ENCODE measurements around the gene NXPH4. TPM values are rescaled to one million over a fixed set of nuclear protein-coding genes. Genes with fewer than 3 reads are reported as not detected.

The NXPH4 gene
- total RNA-seq, 1 donor from 2014 or later: 0.53 TPM

DNA sequence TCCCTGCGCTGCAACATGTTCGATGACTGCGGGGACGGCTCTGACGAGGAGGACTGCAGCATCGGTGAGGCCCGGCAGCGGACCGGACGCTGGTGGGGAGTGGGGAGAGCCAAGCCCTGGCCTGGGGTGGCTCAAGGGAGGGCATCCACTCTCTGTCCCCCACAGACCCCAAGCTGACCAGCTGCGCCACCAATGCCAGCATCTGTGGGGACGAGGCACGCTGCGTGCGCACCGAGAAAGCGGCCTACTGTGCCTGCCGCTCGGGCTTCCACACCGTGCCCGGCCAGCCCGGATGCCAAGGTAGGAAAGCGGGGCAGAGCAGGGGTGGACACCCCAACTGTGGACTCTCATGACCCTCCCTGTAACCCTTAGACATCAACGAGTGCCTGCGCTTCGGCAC, 11.4 kb upstream of the NXPH4 start:
- TF ChIP-seq, protein P1, sequence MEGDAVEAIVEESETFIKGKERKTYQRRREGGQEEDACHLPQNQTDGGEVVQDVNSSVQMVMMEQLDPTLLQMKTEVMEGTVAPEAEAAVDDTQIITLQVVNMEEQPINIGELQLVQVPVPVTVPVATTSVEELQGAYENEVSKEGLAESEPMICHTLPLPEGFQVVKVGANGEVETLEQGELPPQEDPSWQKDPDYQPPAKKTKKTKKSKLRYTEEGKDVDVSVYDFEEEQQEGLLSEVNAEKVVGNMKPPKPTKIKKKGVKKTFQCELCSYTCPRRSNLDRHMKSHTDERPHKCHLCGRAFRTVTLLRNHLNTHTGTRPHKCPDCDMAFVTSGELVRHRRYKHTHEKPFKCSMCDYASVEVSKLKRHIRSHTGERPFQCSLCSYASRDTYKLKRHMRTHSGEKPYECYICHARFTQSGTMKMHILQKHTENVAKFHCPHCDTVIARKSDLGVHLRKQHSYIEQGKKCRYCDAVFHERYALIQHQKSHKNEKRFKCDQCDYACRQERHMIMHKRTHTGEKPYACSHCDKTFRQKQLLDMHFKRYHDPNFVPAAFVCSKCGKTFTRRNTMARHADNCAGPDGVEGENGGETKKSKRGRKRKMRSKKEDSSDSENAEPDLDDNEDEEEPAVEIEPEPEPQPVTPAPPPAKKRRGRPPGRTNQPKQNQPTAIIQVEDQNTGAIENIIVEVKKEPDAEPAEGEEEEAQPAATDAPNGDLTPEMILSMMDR (IDR thresholded peaks at IDR 0.05; ENCODE audit: insufficient read depth, low read length, severe bottlenecking): no peak
- H3K36me3 ChIP-seq (ENCODE audit: control insufficient read depth, insufficient read depth, low read length): peaks cover 35% of the 10 kb centered on the region
- no peak for FAIRE-seq
- no peak overlapping the region for H3K4me3 ChIP-seq (ENCODE audit: low read depth, low read length)
- DNase-seq (ENCODE audit: low read depth): no peak
- no peaks in the 10 kb centered on the region for H3K27me3 ChIP-seq (ENCODE audit: control insufficient read depth, insufficient read depth, low read length)

DNA sequence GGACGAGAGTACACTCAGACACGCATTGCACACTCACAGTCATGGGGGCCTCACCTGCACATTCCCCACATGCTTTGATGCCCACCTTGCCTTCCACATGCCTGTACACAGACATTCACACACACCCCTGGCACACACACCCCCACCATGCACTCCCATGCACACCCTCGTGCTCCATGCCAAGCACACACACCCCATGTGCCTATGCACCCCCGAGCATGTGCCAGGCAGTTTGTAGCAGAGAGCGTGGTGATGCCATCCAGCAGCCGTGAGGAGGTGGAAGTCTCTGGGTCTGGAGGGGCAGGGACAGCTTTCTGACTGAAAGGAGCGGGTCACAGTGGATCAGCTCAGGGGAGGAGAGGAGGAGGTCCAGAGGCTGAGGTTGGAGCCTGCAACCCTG, 10.7 kb upstream of the NXPH4 start:
- Histone ChIP-seq H3K27me3 (ENCODE audit: control insufficient read depth, insufficient read depth, low read length) (no peaks in the 10 kb centered on the region), H3K4me3 (ENCODE audit: low read depth, low read length) (no peak overlapping the region), H3K36me3 (ENCODE audit: control insufficient read depth, insufficient read depth, low read length) (peaks cover 34% of the 10 kb centered on the region)
- FAIRE-seq (no peak), DNase-seq (ENCODE audit: low read depth) (no peak)
- TF ChIP-seq, protein P1 (IDR thresholded peaks at IDR 0.05; ENCODE audit: insufficient read depth, low read length, severe bottlenecking): no peak

DNA sequence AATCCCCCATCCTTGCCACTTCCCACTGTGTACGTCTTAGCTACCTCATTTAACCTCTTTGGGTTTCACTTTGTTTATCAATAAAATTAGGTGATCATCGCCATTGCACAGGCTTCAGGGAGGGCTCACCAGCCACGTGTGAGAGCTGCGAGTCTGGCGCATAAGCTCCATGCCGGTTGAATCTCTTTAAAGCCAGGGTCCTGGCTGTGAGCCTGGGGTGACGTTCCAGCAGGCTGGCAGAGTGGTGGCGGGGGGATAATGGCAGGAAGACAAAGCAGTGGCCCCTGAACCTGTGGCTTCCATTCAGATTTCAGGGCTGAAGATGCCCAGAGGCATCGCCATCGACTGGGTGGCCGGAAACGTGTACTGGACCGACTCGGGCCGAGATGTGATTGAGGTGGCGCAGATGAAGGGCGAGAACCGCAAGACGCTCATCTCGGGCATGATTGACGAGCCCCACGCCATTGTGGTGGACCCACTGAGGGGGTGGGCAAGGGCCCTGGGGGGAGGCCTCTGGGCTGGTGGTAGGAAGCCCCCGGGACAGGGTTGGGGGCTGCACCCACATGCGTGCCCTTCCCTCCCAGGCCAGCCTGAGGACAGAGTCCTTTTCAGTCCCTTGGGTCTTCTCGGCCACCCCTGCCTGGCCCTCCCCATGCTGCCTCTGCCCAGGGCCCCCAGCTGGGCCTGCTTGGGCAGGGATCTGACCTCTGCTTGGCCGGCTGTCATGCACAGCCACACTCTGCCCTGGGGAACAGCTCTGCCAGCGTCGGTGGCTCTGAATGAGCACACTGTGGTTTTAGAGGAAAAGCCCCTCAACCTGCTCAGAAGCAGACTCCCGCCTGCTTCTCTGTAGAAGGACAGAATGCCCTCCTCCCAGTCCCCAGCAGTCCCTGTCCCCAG, 8.6 kb upstream of the NXPH4 start:
- TF ChIP-seq, protein P1 (IDR thresholded peaks at IDR 0.05; ENCODE audit: insufficient read depth, low read length, severe bottlenecking): no peak
- no peak for FAIRE-seq
- H3K4me3 ChIP-seq (ENCODE audit: low read depth, low read length): no peak overlapping the region
- no peaks in the 10 kb centered on the region for H3K27me3 ChIP-seq (ENCODE audit: control insufficient read depth, insufficient read depth, low read length)
- peaks cover 37% of the 10 kb centered on the region for H3K36me3 ChIP-seq (ENCODE audit: control insufficient read depth, insufficient read depth, low read length)
- DNase-seq (ENCODE audit: low read depth): no peak

DNA sequence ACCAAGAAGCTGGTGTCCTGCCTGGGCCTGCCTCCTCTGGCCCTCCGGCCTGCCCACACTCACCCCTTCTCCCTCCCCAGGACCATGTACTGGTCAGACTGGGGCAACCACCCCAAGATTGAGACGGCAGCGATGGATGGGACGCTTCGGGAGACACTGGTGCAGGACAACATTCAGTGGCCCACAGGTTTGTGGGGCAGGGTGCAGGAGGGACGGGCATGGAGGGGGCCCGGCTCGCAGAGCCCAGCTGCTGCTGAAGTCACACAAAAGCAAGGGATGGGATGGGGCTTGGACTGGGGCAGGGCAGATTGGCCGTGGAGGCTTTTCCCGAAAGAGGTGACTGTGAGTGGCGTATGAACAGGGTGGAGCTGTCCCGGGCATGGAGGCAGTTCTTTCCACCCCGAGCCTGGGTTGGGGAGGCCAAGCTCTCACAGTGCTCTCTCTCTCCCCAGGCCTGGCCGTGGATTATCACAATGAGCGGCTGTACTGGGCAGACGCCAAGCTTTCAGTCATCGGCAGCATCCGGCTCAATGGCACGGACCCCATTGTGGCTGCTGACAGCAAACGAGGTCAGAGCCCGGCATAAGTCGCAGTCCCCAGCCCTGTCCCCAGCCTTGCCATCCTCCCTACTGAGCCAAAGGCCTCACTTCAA, 7.8 kb upstream of the NXPH4 start:
- TF ChIP-seq, protein P1 (IDR thresholded peaks at IDR 0.05; ENCODE audit: insufficient read depth, low read length, severe bottlenecking): no peak
- FAIRE-seq (no peak), DNase-seq (ENCODE audit: low read depth) (no peak)
- Histone ChIP-seq H3K27me3 (ENCODE audit: control insufficient read depth, insufficient read depth, low read length) (no peaks in the 10 kb centered on the region), H3K36me3 (ENCODE audit: control insufficient read depth, insufficient read depth, low read length) (peaks cover 31% of the 10 kb centered on the region), H3K4me3 (ENCODE audit: low read depth, low read length) (no peak overlapping the region)

DNA sequence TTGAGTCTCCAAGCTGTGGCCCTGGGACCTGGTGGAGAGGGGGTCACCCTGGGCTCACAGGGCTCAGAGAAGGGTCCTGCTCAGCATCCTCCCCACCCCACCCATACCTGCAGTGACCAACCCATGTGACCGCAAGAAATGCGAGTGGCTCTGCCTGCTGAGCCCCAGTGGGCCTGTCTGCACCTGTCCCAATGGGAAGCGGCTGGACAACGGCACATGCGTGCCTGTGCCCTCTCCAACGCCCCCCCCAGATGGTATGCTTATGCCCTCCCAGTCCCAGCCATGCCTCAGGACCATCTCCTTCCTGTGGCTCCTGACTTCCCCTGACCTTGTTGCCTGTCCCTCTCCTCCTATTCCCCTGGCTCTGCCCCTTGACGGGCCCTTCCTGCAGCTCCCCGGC, 6.7 kb upstream of the NXPH4 start:
- TF ChIP-seq, protein P1 (IDR thresholded peaks at IDR 0.05; ENCODE audit: insufficient read depth, low read length, severe bottlenecking): no peak
- no peak for DNase-seq (ENCODE audit: low read depth)
- H3K27me3 ChIP-seq (ENCODE audit: control insufficient read depth, insufficient read depth, low read length): peaks cover 2% of the 10 kb centered on the region
- peaks cover 23% of the 10 kb centered on the region for H3K36me3 ChIP-seq (ENCODE audit: control insufficient read depth, insufficient read depth, low read length)
- no peak overlapping the region for H3K4me3 ChIP-seq (ENCODE audit: low read depth, low read length)
- FAIRE-seq: no peak

All from bronchial epithelial cell (primary cell).